HG03460 (cell line): Measurements from ENCODE around the gene GHRL.

Experiments
- ATAC-seq: cut with Tn5 transposase; IDR thresholded peaks from one replicate; pipeline ENCODE4 v1.9.1; 2021; ENCODE audit not compliant: unreplicated experiment

Gene GHRL

GRCh38 chr3:10248184-10248983 is 44.4 kb downstream of the GHRL start, which contains the start of gene TATDN2:
Gene TATDN2, plus strand, starts transcription at chr3:10248459. Its CDS starts 742 bp downstream, at chr3:10249201.
- peak; percentile 95 for ATAC-seq

GRCh38 chr3:10247679-10248183 is 45.0 kb downstream of the GHRL start:
- no peak for ATAC-seq

- ATAC-seq = no peak
Measured at GRCh38 chr3:10245081-10245712, 47.5 kb downstream of the GHRL start.

GRCh38 chr3:10244009-10244408 is 48.7 kb downstream of the GHRL start:
- no peak for ATAC-seq

GRCh38 chr3:10242182-10243065 is 50.3 kb downstream of the GHRL start:
- ATAC-seq = no peak

GRCh38 chr3:10240799-10241198 is 51.9 kb downstream of the GHRL start:
- no peak for ATAC-seq

- ATAC-seq = no peak
Measured at GRCh38 chr3:10238345-10239183, 54.2 kb downstream of the GHRL start.
